ENCODE measurements around the gene TXNRD2. TPM values are rescaled to one million over a fixed set of nuclear protein-coding genes. Genes with fewer than 3 reads are reported as not detected.

TXNRD2 gene
- total RNA-seq, 1 donor from 2014 or later: 25.7 TPM

GRCh38 chr22:19871845-19872778, 69.5 kb downstream of the TXNRD2 start:
- no peaks in the 10 kb centered on the region for H3K27me3 Mint-ChIP-seq (ENCODE audit: low read depth, unreplicated experiment)
- Histone ChIP-seq H3K4me1 (ENCODE audit: insufficient read depth, low read length) (peaks cover 28% of the 10 kb centered on the region), H4K20me1 (ENCODE audit: insufficient read depth, low read length) (no peaks in the 10 kb centered on the region), H3K9ac (ENCODE audit: low read length) (no peak overlapping the region), H3K36me3 (ENCODE audit: insufficient read depth, low read length) (no peaks in the 10 kb centered on the region), H3K27me3 (ENCODE audit: insufficient read depth, low read length) (no peaks in the 10 kb centered on the region), H3K4me3 (ENCODE audit: insufficient read depth, low read depth, low read length) (no peak overlapping the region), H3K4me2 (ENCODE audit: low read length) (no peak overlapping the region), H3K79me2 (ENCODE audit: insufficient read depth, low read length) (no peaks in the 10 kb centered on the region), H3K9me3 (ENCODE audit: insufficient read depth, low read depth, low read length) (no peaks in the 10 kb centered on the region), H3K27ac (ENCODE audit: low read depth, low read length) (no peak overlapping the region), H2AFZ (ENCODE audit: low read depth, low read length) (no peak overlapping the region)
- no peak overlapping the region for H3K27ac Mint-ChIP-seq (ENCODE audit: unreplicated experiment)
- DNase-seq (ENCODE audit: low read depth) (no peak), FAIRE-seq (no peak)
- no peaks in the 10 kb centered on the region for H3K36me3 Mint-ChIP-seq (ENCODE audit: low read depth, unreplicated experiment)
- no peak overlapping the region for H3K4me3 Mint-ChIP-seq (ENCODE audit: unreplicated experiment)
- no peaks in the 10 kb centered on the region for H3K9me3 Mint-ChIP-seq (ENCODE audit: unreplicated experiment)
- no peaks in the 10 kb centered on the region for H3K4me1 Mint-ChIP-seq (ENCODE audit: low read depth, unreplicated experiment)
- TF ChIP-seq CTCF (IDR thresholded peaks at IDR 0.05; ENCODE audit: insufficient read depth, low read depth, low read length): no peak
- no peak for TF ChIP-seq EZH2 (IDR thresholded peaks at IDR 0.05; ENCODE audit: insufficient read depth, low read length)

- no peaks in the 10 kb centered on the region for H3K36me3 ChIP-seq (ENCODE audit: insufficient read depth, low read length)
- Mint-ChIP-seq H3K27me3 (ENCODE audit: low read depth, unreplicated experiment) (no peaks in the 10 kb centered on the region), H3K4me1 (ENCODE audit: low read depth, unreplicated experiment) (no peaks in the 10 kb centered on the region), H3K36me3 (ENCODE audit: low read depth, unreplicated experiment) (no peaks in the 10 kb centered on the region), H3K27ac (ENCODE audit: unreplicated experiment) (no peak overlapping the region), H3K4me3 (ENCODE audit: unreplicated experiment) (no peak overlapping the region), H3K9me3 (ENCODE audit: unreplicated experiment) (no peaks in the 10 kb centered on the region)
- H3K4me1 ChIP-seq (ENCODE audit: insufficient read depth, low read length): peaks cover 20% of the 10 kb centered on the region
- H3K27ac ChIP-seq (ENCODE audit: low read depth, low read length): no peak overlapping the region
- H3K9ac ChIP-seq (ENCODE audit: low read length): no peak overlapping the region
- no peak for TF ChIP-seq CTCF (IDR thresholded peaks at IDR 0.05; ENCODE audit: insufficient read depth, low read depth, low read length)
- TF ChIP-seq EZH2 (IDR thresholded peaks at IDR 0.05; ENCODE audit: insufficient read depth, low read length): no peak
- H3K79me2 ChIP-seq (ENCODE audit: insufficient read depth, low read length): no peaks in the 10 kb centered on the region
- no peak overlapping the region for H2AFZ ChIP-seq (ENCODE audit: low read depth, low read length)
- H3K27me3 ChIP-seq (ENCODE audit: insufficient read depth, low read length): no peaks in the 10 kb centered on the region
- no peaks in the 10 kb centered on the region for H3K9me3 ChIP-seq (ENCODE audit: insufficient read depth, low read depth, low read length)
- DNase-seq (ENCODE audit: low read depth): no peak
- H4K20me1 ChIP-seq (ENCODE audit: insufficient read depth, low read length): no peaks in the 10 kb centered on the region
- no peak overlapping the region for H3K4me2 ChIP-seq (ENCODE audit: low read length)
- FAIRE-seq: no peak
- no peak overlapping the region for H3K4me3 ChIP-seq (ENCODE audit: insufficient read depth, low read depth, low read length)
Measured at GRCh38 chr22:19871023-19871844, 70.4 kb downstream of the TXNRD2 start.
